ENCODE results near the gene PSMB2.

Gene PSMB2

GRCh38 chr1:35641233-35641866, at the start of gene PSMB2 (continued):
- no peak for TF ChIP-seq MZF1 (tag by site-specific recombination; IDR thresholded peaks at IDR 0.05; ENCODE audit: borderline replicate concordance)
- TF ChIP-seq KLF7 (tag by site-specific recombination; IDR thresholded peaks at IDR 0.05; ENCODE audit: borderline replicate concordance) = no peak; the same call in 1 of the 2 replicates
- TF ChIP-seq INSM2 (tag by site-specific recombination; IDR thresholded peaks at IDR 0.05) = peak; percentile 45; the same call in 1 of the 2 replicates
- TF ChIP-seq MYNN (tag by site-specific recombination; IDR thresholded peaks at IDR 0.05; ENCODE audit: borderline replicate concordance) = no peak
- no peak for TF ChIP-seq ZNF792 (tag by site-specific recombination; IDR thresholded peaks at IDR 0.05)
- no peak for TF ChIP-seq ZFHX2 (tag by site-specific recombination; conservative IDR thresholded peaks at IDR 0.05)
- TF ChIP-seq ZIC2 (tag by site-specific recombination; IDR thresholded peaks at IDR 0.05) = peak; percentile 37
- TF ChIP-seq, protein P1, sequence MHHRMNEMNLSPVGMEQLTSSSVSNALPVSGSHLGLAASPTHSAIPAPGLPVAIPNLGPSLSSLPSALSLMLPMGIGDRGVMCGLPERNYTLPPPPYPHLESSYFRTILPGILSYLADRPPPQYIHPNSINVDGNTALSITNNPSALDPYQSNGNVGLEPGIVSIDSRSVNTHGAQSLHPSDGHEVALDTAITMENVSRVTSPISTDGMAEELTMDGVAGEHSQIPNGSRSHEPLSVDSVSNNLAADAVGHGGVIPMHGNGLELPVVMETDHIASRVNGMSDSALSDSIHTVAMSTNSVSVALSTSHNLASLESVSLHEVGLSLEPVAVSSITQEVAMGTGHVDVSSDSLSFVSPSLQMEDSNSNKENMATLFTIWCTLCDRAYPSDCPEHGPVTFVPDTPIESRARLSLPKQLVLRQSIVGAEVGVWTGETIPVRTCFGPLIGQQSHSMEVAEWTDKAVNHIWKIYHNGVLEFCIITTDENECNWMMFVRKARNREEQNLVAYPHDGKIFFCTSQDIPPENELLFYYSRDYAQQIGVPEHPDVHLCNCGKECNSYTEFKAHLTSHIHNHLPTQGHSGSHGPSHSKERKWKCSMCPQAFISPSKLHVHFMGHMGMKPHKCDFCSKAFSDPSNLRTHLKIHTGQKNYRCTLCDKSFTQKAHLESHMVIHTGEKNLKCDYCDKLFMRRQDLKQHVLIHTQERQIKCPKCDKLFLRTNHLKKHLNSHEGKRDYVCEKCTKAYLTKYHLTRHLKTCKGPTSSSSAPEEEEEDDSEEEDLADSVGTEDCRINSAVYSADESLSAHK (tag by site-specific recombination; IDR thresholded peaks at IDR 0.05) = 0 out of 2 replicates have a peak, but pooled peaks have one; percentile 32
- no peak for TF ChIP-seq ZNF354C (tag by site-specific recombination; IDR thresholded peaks at IDR 0.05; ENCODE audit: borderline replicate concordance, low read depth)
- TF ChIP-seq ZNF10 (tag by site-specific recombination; IDR thresholded peaks at IDR 0.05) = no peak
- no peak for TF ChIP-seq PATZ1 (tag by site-specific recombination; IDR thresholded peaks at IDR 0.05)
- TF ChIP-seq, protein P2, sequence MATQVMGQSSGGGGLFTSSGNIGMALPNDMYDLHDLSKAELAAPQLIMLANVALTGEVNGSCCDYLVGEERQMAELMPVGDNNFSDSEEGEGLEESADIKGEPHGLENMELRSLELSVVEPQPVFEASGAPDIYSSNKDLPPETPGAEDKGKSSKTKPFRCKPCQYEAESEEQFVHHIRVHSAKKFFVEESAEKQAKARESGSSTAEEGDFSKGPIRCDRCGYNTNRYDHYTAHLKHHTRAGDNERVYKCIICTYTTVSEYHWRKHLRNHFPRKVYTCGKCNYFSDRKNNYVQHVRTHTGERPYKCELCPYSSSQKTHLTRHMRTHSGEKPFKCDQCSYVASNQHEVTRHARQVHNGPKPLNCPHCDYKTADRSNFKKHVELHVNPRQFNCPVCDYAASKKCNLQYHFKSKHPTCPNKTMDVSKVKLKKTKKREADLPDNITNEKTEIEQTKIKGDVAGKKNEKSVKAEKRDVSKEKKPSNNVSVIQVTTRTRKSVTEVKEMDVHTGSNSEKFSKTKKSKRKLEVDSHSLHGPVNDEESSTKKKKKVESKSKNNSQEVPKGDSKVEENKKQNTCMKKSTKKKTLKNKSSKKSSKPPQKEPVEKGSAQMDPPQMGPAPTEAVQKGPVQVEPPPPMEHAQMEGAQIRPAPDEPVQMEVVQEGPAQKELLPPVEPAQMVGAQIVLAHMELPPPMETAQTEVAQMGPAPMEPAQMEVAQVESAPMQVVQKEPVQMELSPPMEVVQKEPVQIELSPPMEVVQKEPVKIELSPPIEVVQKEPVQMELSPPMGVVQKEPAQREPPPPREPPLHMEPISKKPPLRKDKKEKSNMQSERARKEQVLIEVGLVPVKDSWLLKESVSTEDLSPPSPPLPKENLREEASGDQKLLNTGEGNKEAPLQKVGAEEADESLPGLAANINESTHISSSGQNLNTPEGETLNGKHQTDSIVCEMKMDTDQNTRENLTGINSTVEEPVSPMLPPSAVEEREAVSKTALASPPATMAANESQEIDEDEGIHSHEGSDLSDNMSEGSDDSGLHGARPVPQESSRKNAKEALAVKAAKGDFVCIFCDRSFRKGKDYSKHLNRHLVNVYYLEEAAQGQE (tag by site-specific recombination; IDR thresholded peaks at IDR 0.05) = 0 out of 2 replicates have a peak, but pooled peaks have one; percentile 22
- peak; percentile 55 for TF ChIP-seq ZXDB (tag by site-specific recombination; IDR thresholded peaks at IDR 0.05)
- peak; percentile 32; the same call in 1 of the 2 replicates for TF ChIP-seq ZNF335 (tag by site-specific recombination; conservative IDR thresholded peaks at IDR 0.05)
- no peak for TF ChIP-seq ZNF19 (tag by site-specific recombination; IDR thresholded peaks at IDR 0.05; ENCODE audit: low read depth)
- TF ChIP-seq ZBTB26 (tag by site-specific recombination; optimal IDR thresholded peaks at IDR 0.05) = peak; percentile 67
- TF ChIP-seq, protein P3, sequence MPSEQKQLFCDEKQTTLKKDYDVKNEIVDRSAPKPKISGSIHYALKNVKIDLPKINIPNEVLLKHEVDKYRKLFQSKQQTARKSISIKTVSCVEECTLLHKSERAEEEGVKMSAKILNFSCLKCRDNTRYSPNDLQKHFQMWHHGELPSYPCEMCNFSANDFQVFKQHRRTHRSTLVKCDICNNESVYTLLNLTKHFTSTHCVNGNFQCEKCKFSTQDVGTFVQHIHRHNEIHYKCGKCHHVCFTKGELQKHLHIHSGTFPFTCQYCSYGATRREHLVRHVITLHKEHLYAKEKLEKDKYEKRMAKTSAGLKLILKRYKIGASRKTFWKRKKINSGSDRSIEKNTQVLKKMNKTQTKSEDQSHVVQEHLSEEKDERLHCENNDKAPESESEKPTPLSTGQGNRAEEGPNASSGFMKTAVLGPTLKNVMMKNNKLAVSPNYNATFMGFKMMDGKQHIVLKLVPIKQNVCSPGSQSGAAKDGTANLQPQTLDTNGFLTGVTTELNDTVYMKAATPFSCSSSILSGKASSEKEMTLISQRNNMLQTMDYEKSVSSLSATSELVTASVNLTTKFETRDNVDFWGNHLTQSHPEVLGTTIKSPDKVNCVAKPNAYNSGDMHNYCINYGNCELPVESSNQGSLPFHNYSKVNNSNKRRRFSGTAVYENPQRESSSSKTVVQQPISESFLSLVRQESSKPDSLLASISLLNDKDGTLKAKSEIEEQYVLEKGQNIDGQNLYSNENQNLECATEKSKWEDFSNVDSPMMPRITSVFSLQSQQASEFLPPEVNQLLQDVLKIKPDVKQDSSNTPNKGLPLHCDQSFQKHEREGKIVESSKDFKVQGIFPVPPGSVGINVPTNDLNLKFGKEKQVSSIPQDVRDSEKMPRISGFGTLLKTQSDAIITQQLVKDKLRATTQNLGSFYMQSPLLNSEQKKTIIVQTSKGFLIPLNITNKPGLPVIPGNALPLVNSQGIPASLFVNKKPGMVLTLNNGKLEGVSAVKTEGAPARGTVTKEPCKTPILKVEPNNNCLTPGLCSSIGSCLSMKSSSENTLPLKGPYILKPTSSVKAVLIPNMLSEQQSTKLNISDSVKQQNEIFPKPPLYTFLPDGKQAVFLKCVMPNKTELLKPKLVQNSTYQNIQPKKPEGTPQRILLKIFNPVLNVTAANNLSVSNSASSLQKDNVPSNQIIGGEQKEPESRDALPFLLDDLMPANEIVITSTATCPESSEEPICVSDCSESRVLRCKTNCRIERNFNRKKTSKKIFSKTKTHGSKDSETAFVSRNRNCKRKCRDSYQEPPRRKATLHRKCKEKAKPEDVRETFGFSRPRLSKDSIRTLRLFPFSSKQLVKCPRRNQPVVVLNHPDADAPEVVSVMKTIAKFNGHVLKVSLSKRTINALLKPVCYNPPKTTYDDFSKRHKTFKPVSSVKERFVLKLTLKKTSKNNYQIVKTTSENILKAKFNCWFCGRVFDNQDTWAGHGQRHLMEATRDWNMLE (tag by site-specific recombination; conservative IDR thresholded peaks at IDR 0.05; ENCODE audit: low read depth) = 0 out of 2 replicates have a peak, but pooled peaks have one; percentile 19
- no peak for TF ChIP-seq GLIS2 (tag by site-specific recombination; IDR thresholded peaks at IDR 0.05)
- no peak for TF ChIP-seq ZNF510 (tag by site-specific recombination; IDR thresholded peaks at IDR 0.05; ENCODE audit: insufficient replicate concordance)
- TF ChIP-seq ZSCAN18 (tag by site-specific recombination; IDR thresholded peaks at IDR 0.05) = no peak

Measured in HEK293 (cell line).